Measurements from ENCODE around the gene MCC.

DNA sequence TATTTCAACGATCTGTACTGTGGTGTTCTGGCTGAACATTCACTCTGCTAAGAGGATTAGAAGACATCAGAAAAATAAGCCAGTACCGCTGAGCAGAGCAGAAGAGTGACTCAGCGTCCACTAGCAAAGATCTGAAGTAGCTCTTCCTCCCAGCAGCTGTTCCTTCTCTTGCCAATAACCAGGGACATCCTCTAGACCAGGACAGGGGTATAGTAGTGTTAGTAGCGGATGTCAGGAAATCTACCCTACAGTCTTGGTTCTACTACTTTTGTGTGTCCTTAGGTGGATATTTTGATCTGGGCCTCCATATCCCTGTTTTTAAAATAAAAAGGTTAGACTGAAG is 157.1 kb downstream of the MCC start:
- TF ChIP-seq, protein P1, sequence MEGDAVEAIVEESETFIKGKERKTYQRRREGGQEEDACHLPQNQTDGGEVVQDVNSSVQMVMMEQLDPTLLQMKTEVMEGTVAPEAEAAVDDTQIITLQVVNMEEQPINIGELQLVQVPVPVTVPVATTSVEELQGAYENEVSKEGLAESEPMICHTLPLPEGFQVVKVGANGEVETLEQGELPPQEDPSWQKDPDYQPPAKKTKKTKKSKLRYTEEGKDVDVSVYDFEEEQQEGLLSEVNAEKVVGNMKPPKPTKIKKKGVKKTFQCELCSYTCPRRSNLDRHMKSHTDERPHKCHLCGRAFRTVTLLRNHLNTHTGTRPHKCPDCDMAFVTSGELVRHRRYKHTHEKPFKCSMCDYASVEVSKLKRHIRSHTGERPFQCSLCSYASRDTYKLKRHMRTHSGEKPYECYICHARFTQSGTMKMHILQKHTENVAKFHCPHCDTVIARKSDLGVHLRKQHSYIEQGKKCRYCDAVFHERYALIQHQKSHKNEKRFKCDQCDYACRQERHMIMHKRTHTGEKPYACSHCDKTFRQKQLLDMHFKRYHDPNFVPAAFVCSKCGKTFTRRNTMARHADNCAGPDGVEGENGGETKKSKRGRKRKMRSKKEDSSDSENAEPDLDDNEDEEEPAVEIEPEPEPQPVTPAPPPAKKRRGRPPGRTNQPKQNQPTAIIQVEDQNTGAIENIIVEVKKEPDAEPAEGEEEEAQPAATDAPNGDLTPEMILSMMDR (IDR thresholded peaks at IDR 0.05 in 4 of 5, conservative IDR thresholded peaks at IDR 0.05 in 1 of 5): no peak
- TF ChIP-seq POLR2A (IDR thresholded peaks at IDR 0.05): no peak
